IMR-90 (cell line): ENCODE results near the gene NAT10. TPM values are rescaled to one million over a fixed set of nuclear protein-coding genes. Genes with fewer than 3 reads are reported as not detected.

ENCODE experiments used
- ATAC-seq: fragments of 200-7000 bp; cut with Tn5 transposase; 2 replicates; pipeline ENCODE4 v1.9.1; 2020; ENCODE audit warnings: low read depth, mild to moderate bottlenecking, moderate library complexity
- BruUV-seq: library from RNA; stranded (reverse); fragments of 400-500 nt; replicated peaks from 2 replicates; lab custom pipeline; 2021; lab: Mats Ljungman, UMichigan
- CTCF ChIA-PET: fragments of 300-600 bp; formaldehyde crosslinking; extraction: SDS; loops from one replicate; lab custom pipeline; 2021; ENCODE audit warnings: antibody characterized with exemption; lab: Yijun Ruan, JAX
- POLR2A ChIA-PET: fragments of 300-600 bp; sonication (Branson Sonifier 250); formaldehyde crosslinking; loops from one replicate; lab custom pipeline; 2022; ENCODE audit warnings: antibody characterized with exemption; ENCODE audit not compliant: unreplicated experiment; lab: Charles Lee
- DNase-seq: peaks from one replicate; pipeline ENCODE4 v3.0.0; 2013
- H2AFZ ChIP-seq: replicated peaks from 2 replicates; pipeline ENCODE3; 2013; ENCODE audit warnings: low read length, mild to moderate bottlenecking; ENCODE audit not compliant: poor library complexity
- H2AK5ac ChIP-seq: 2 replicates; pipeline ENCODE4 v1.6.1; 2013; ENCODE audit warnings: low read depth, low read length, inconsistent platforms
- H2AK9ac ChIP-seq: replicated peaks from 2 replicates; pipeline ENCODE3; 2013; ENCODE audit warnings: mild to moderate bottlenecking, low read depth, low read length, moderate library complexity; ENCODE audit not compliant: poor library complexity
- H2BK120ac ChIP-seq: 2 replicates; pipeline ENCODE4 v1.6.1; 2013; ENCODE audit warnings: low read depth, low read length, inconsistent platforms
- H2BK15ac ChIP-seq: 3 replicates; pipeline ENCODE4 v1.6.1; 2013; ENCODE audit warnings: low read depth, low read length, inconsistent platforms
- H2BK20ac ChIP-seq: 2 replicates; pipeline ENCODE4 v1.6.1; 2013; ENCODE audit warnings: low read depth, mild to moderate bottlenecking, inconsistent platforms, low read length, moderate library complexity
- H2BK5ac ChIP-seq: 2 replicates; pipeline ENCODE4 v1.6.1; 2013; ENCODE audit warnings: mild to moderate bottlenecking, low read depth, low read length, inconsistent platforms; ENCODE audit not compliant: poor library complexity, severe bottlenecking
- H3K14ac ChIP-seq: replicated peaks from 2 replicates; pipeline ENCODE4 v1.6.1; 2013; ENCODE audit warnings: low read depth, low read length, inconsistent platforms
- H3K18ac ChIP-seq: 2 replicates; pipeline ENCODE4 v1.6.1; 2013; ENCODE audit warnings: low read depth, low read length, control low read depth
- H3K23ac ChIP-seq: 2 replicates; pipeline ENCODE4 v1.6.1; 2013; ENCODE audit warnings: low read depth, low read length, inconsistent platforms
- H3K27ac ChIP-seq: 2 replicates; pipeline ENCODE4 v1.5.1; 2013; ENCODE audit warnings: mild to moderate bottlenecking, control low read depth, low read length; ENCODE audit not compliant: insufficient read depth
- H3K27me3 ChIP-seq: 2 replicates; pipeline ENCODE4 v1.6.1; 2013; ENCODE audit warnings: low read length; ENCODE audit not compliant: control insufficient read depth, insufficient read depth
- H3K36me3 ChIP-seq: 2 replicates; pipeline ENCODE4 v1.6.1; 2013; ENCODE audit warnings: low read length, mixed read lengths; ENCODE audit not compliant: control insufficient read depth, insufficient read depth
- H3K4ac ChIP-seq: 2 replicates; pipeline ENCODE4 v1.6.1; 2013; ENCODE audit warnings: low read depth, low read length, inconsistent platforms
- H3K4me1 ChIP-seq: 2 replicates; pipeline ENCODE4 v1.6.1; 2013; ENCODE audit warnings: low read length, mixed read lengths; ENCODE audit not compliant: control insufficient read depth, insufficient read depth
- H3K4me2 ChIP-seq: 2 replicates; pipeline ENCODE4 v1.6.1; 2013; ENCODE audit warnings: low read depth, mild to moderate bottlenecking, control low read depth, low read length, moderate library complexity
- H3K4me3 ChIP-seq: 2 replicates; pipeline ENCODE4 v1.5.1; 2013; ENCODE audit warnings: low read depth, mild to moderate bottlenecking, control low read depth, low read length, moderate library complexity; ENCODE audit not compliant: insufficient read depth
- H3K56ac ChIP-seq: 2 replicates; pipeline ENCODE4 v1.6.1; 2013; ENCODE audit warnings: low read length, inconsistent platforms; ENCODE audit not compliant: insufficient read depth; ENCODE audit errors: extremely low read depth
- H3K79me1 ChIP-seq, 2 experiments: 2 replicates each; pipeline ENCODE4 v1.6.1; 2013; ENCODE audit warnings: low read length in 2 of 2, inconsistent platforms in 1 of 2, low read depth in 1 of 2
- H3K9ac ChIP-seq: 2 replicates; pipeline ENCODE4 v1.6.1; 2013; ENCODE audit warnings: low read depth, low read length, control low read depth
- H3K9me1 ChIP-seq: 2 replicates; pipeline ENCODE4 v1.6.1; 2013; ENCODE audit warnings: low read length, inconsistent platforms; ENCODE audit not compliant: insufficient read depth
- H3K9me3 ChIP-seq: 2 replicates; pipeline ENCODE4 v1.6.1; 2013; ENCODE audit warnings: low read length; ENCODE audit not compliant: control insufficient read depth, insufficient read depth
- H4K20me1 ChIP-seq: 2 replicates; pipeline ENCODE4 v1.6.1; 2013; ENCODE audit warnings: low read length, inconsistent platforms; ENCODE audit not compliant: insufficient read depth
- H4K5ac ChIP-seq: 2 replicates; pipeline ENCODE4 v1.6.1; 2013; ENCODE audit warnings: mild to moderate bottlenecking, low read depth, low read length, control low read depth
- H4K8ac ChIP-seq, 2 experiments: 2 replicates each; pipeline ENCODE4 v1.6.1; 2013; ENCODE audit warnings: low read depth in 2 of 2, low read length in 2 of 2, control low read depth in 1 of 2, inconsistent platforms in 1 of 2
- H4K91ac ChIP-seq: 2 replicates; pipeline ENCODE4 v1.6.1; 2013; ENCODE audit warnings: low read depth, low read length, inconsistent platforms; ENCODE audit not compliant: insufficient read depth
- BHLHE40 ChIP-seq: fragments of 150-350 bp; IDR thresholded peaks from 2 replicates; pipeline ENCODE4 v1.6.1; 2016; ENCODE audit warnings: mild to moderate bottlenecking, low read depth, low read length
- CHD1 ChIP-seq: IDR thresholded peaks from 2 replicates; pipeline ENCODE4 v1.6.1; 2012; ENCODE audit warnings: low read depth, low read length, improper control_type of control experiment
- ELK1 ChIP-seq: fragments of 150-350 bp; IDR thresholded peaks from 2 replicates; pipeline ENCODE4 v1.6.1; 2016; ENCODE audit warnings: low read depth, mild to moderate bottlenecking, low read length, moderate library complexity, borderline replicate concordance
- FOS ChIP-seq: fragments of 150-350 bp; IDR thresholded peaks from 2 replicates; pipeline ENCODE4 v1.6.1; 2016; ENCODE audit warnings: low read depth, low read length
- MXI1 ChIP-seq: IDR thresholded peaks from 2 replicates; pipeline ENCODE4 v1.6.1; 2012; ENCODE audit warnings: low read depth, mild to moderate bottlenecking, low read length, moderate library complexity, borderline replicate concordance
- RAD21 ChIP-seq: IDR thresholded peaks from 2 replicates; pipeline ENCODE4 v1.6.1; 2012; ENCODE audit warnings: low read length, improper control_type of control experiment
- SMC3 ChIP-seq: fragments of 150-350 bp; IDR thresholded peaks from 2 replicates; pipeline ENCODE4 v1.6.1; 2016; ENCODE audit warnings: low read depth, mild to moderate bottlenecking, antibody characterized with exemption, low read length, moderate library complexity
- USF2 ChIP-seq: fragments of 150-350 bp; IDR thresholded peaks from 2 replicates; pipeline ENCODE4 v1.6.1; 2017; ENCODE audit warnings: mild to moderate bottlenecking, antibody characterized with exemption, low read length, low read depth
- WGBS, 2 experiments: methylation state at CpG; one replicate each; pipeline versions ENCODE4 v1.1.5 to v1.1.7; 2013; ENCODE audit warnings: missing lambda C conversion rate in 2 of 2; ENCODE audit not compliant: insufficient read length in 1 of 2; ENCODE audit errors: extremely low coverage in 2 of 2; 5-methylcytosine and 5-hydroxymethylcytosine counted together
- dilution Hi-C: fragments of 300-500 bp; cut with HindIII; formaldehyde crosslinking; loops from one replicate; pipeline ENCODE4 v1.14.3; 2018; ENCODE audit warnings: low sequenced_read_pairs; ENCODE audit not compliant: unreplicated experiment
- in situ Hi-C: fragments of 300-500 bp; cut with MboI; formaldehyde crosslinking; loops from 3 replicates; pipeline ENCODE4 v1.14.3; 2019; ENCODE audit warnings: low sequenced_read_pairs, inconsistent platforms, mixed read lengths
- intact Hi-C: fragments of 100-400 bp; cut with micrococcal nuclease; formaldehyde crosslinking; loops from 2 replicates; pipeline ENCODE4 v1.10.0; 2022
- polyA plus RNA-seq, 3 experiments: library from polyadenylated mRNA; depleted of rRNA; stranded (reverse); fragments of >200 nt; gene quantifications; 2 replicates each; pipeline ENCODE4 v1.2.3, GENCODE V29; 2012; ENCODE audit warnings: low replicate concordance in 1 of 3
- total RNA-seq: library from RNA; depleted of rRNA; stranded (reverse); fragments of >200 nt; gene quantifications from 2 replicates; pipeline ENCODE4 v1.2.3, GENCODE V29; 2012

Gene NAT10
- total and polyA plus RNA-seq, 2 of the 4 experiments (the other 2 are of a cell fraction) = 28.1 to 34.8 TPM

GRCh38 chr11:34128824-34129223 is 23.4 kb downstream of the NAT10 start:
- peaks cover 33% of the 10 kb centered on the region for H3K36me3 ChIP-seq
- CTCF ChIA-PET = no interaction called here

More at GRCh38 chr11:34128824-34129223, 23.4 kb downstream of the NAT10 start:
- TF ChIP-seq USF2 (no peak), FOS (no peak), BHLHE40 (no peak), CHD1 (no peak), RAD21 (no peak), ELK1 (no peak), SMC3 (no peak), MXI1 (no peak)
- Histone ChIP-seq H3K18ac (no peak overlapping the region), H2AFZ (no peak overlapping the region), H2BK20ac (no peak overlapping the region), H3K79me1 (peaks cover 3 to 8% of the 10 kb centered on the region in 2 experiments; a peak in 3 of 4 replicates), H3K4me2 (no peak overlapping the region), H3K56ac (no peak overlapping the region), H4K20me1 (no peaks in the 10 kb centered on the region), H3K4me3 (no peak overlapping the region), H3K9me3 (no peaks in the 10 kb centered on the region), H3K9ac (no peak overlapping the region), H3K27ac (no peak overlapping the region), H4K8ac (no peak overlapping the region), H3K4ac (no peak overlapping the region), H2AK9ac (no peak overlapping the region), H3K14ac (no peak overlapping the region), H2AK5ac (no peak overlapping the region), H3K9me1 (no peaks in the 10 kb centered on the region; the same call in 1 of the 2 replicates), H2BK120ac (no peak overlapping the region), H4K5ac (no peak overlapping the region), H2BK5ac (no peak overlapping the region), H4K91ac (no peak overlapping the region), H3K4me1 (peaks cover 9% of the 10 kb centered on the region; the same call in 1 of the 2 replicates), H3K27me3 (no peaks in the 10 kb centered on the region), H3K23ac (no peak overlapping the region), H2BK15ac (no peak overlapping the region)
- POLR2A ChIA-PET = no interaction called here
- DNase-seq = no peak
- BruUV-seq = no TSS peak
- WGBS, 2 experiments = no CpG with 5 or more reads among the region's 3 CpGs
- dilution Hi-C loops = no loop called here
- intact Hi-C loops = no loop called here
- in situ Hi-C loops = no loop called here
- ATAC-seq = no peak
